Mesenchymal stem cell (in vitro differentiated cells and primary cell): ENCODE results near the gene ACTL6A.

ENCODE experiments used
- DNase-seq: peaks from one replicate; pipeline ENCODE4 v3.0.0-alpha.2; 2013
- H2AFZ ChIP-seq: one replicate; pipeline ENCODE4 v1.6.1; 2013; ENCODE audit warnings: low read depth, mild to moderate bottlenecking, control low read depth, inconsistent platforms, low read length, moderate library complexity
- H2AK5ac ChIP-seq: 2 replicates; pipeline ENCODE4 v1.6.1; 2013; ENCODE audit warnings: low read length, moderate library complexity, mild to moderate bottlenecking, inconsistent platforms; ENCODE audit not compliant: severe bottlenecking
- H2BK120ac ChIP-seq: one replicate; pipeline ENCODE4 v1.6.1; 2013; ENCODE audit warnings: low read depth, mild to moderate bottlenecking, inconsistent platforms, low read length, moderate library complexity
- H2BK12ac ChIP-seq, 2 experiments: one replicate each; pipeline ENCODE4 v1.6.1; 2013; ENCODE audit warnings: inconsistent platforms in 2 of 2, low read length in 2 of 2, mild to moderate bottlenecking in 2 of 2, moderate library complexity in 2 of 2, control low read depth in 1 of 2
- H2BK15ac ChIP-seq: one replicate; pipeline ENCODE4 v1.6.1; 2013; ENCODE audit warnings: mild to moderate bottlenecking, low read depth, inconsistent platforms; ENCODE audit not compliant: poor library complexity, severe bottlenecking
- H2BK5ac ChIP-seq: 2 replicates; pipeline ENCODE4 v1.6.1; 2013; ENCODE audit warnings: low read depth, mild to moderate bottlenecking, low read length, control low read depth, inconsistent platforms; ENCODE audit not compliant: poor library complexity, severe bottlenecking
- H3K14ac ChIP-seq, 2 experiments: one replicate each; pipeline ENCODE4 v1.6.1; 2013; ENCODE audit warnings: inconsistent platforms in 2 of 2, low read length in 2 of 2, control low read depth in 1 of 2, mild to moderate bottlenecking in 1 of 2, moderate library complexity in 1 of 2
- H3K18ac ChIP-seq, 2 experiments: one replicate each; pipeline ENCODE4 v1.6.1; 2013; ENCODE audit warnings: inconsistent platforms in 2 of 2, low read length in 2 of 2, control low read depth in 1 of 2, low read depth in 1 of 2, mild to moderate bottlenecking in 1 of 2
- H3K23ac ChIP-seq, 2 experiments: one replicate each; pipeline ENCODE4 v1.6.1; 2013; ENCODE audit warnings: inconsistent platforms in 2 of 2, low read length in 2 of 2, mild to moderate bottlenecking in 2 of 2, moderate library complexity in 2 of 2, control low read depth in 1 of 2
- H3K27ac ChIP-seq: 2 replicates; pipeline ENCODE4 v1.5.1; 2013; ENCODE audit warnings: mild to moderate bottlenecking, moderate library complexity, low read length, control low read depth, inconsistent platforms; ENCODE audit not compliant: poor library complexity, severe bottlenecking
- H3K27me3 ChIP-seq, 2 experiments: 2 replicates each; pipeline versions ENCODE4 v1.6.1 to v1.7.0; 2013; ENCODE audit warnings: low read length in 2 of 2, mild to moderate bottlenecking in 2 of 2, moderate library complexity in 2 of 2, control low read depth in 1 of 2, inconsistent platforms in 1 of 2; ENCODE audit not compliant: control insufficient read depth in 1 of 2, insufficient read depth in 1 of 2
- H3K36me3 ChIP-seq, 2 experiments: 2 replicates each; pipeline versions ENCODE4 v1.6.1 to v1.7.0; 2013; ENCODE audit warnings: low read length in 2 of 2, control low read depth in 1 of 2, inconsistent platforms in 1 of 2, low read depth in 1 of 2, mild to moderate bottlenecking in 1 of 2; ENCODE audit not compliant: insufficient read depth in 2 of 2, control insufficient read depth in 1 of 2
- H3K4ac ChIP-seq, 2 experiments: one replicate each; pipeline ENCODE4 v1.6.1; 2013; ENCODE audit warnings: inconsistent platforms in 2 of 2, low read length in 2 of 2, mild to moderate bottlenecking in 2 of 2, moderate library complexity in 2 of 2, control low read depth in 1 of 2, low read depth in 1 of 2
- H3K4me1 ChIP-seq: 2 replicates; pipeline ENCODE4 v1.6.1; 2013; ENCODE audit warnings: low read depth, low read length, control low read depth; ENCODE audit not compliant: control insufficient read depth, insufficient read depth
- H3K4me2 ChIP-seq: 2 replicates; pipeline ENCODE4 v1.6.1; 2013; ENCODE audit warnings: low read length, mild to moderate bottlenecking, inconsistent platforms; ENCODE audit not compliant: poor library complexity, severe bottlenecking
- H3K4me3 ChIP-seq, 2 experiments: 2 replicates each; pipeline versions ENCODE4 v1.5.1 to v1.7.0; 2013; ENCODE audit warnings: low read length in 2 of 2, mild to moderate bottlenecking in 2 of 2, control low read depth in 1 of 2, low read depth in 1 of 2; ENCODE audit not compliant: insufficient read depth in 1 of 2
- H3K79me1 ChIP-seq: replicated peaks from 2 replicates; pipeline ENCODE4 v1.6.1; 2013; ENCODE audit warnings: mild to moderate bottlenecking, control low read depth, low read length, inconsistent platforms; ENCODE audit not compliant: poor library complexity, severe bottlenecking
- H3K9ac ChIP-seq: 2 replicates; pipeline ENCODE4 v1.7.0; 2013; ENCODE audit warnings: mild to moderate bottlenecking, low read length, moderate library complexity
- H3K9me3 ChIP-seq: 2 replicates; pipeline ENCODE4 v1.7.0; 2013; ENCODE audit warnings: mild to moderate bottlenecking, low read length; ENCODE audit not compliant: control insufficient read depth
- H4K8ac ChIP-seq: one replicate; pipeline ENCODE4 v1.6.1; 2013; ENCODE audit warnings: inconsistent platforms, mild to moderate bottlenecking, low read length, moderate library complexity
- H4K91ac ChIP-seq: one replicate; pipeline ENCODE4 v1.6.1; 2013; ENCODE audit warnings: mild to moderate bottlenecking, low read length, inconsistent platforms
- WGBS: methylation state at CpG from one replicate; pipeline ENCODE4 v1.1.7; 2013; ENCODE audit warnings: mixed read lengths; 5-methylcytosine and 5-hydroxymethylcytosine counted together

ACTL6A gene

DNA sequence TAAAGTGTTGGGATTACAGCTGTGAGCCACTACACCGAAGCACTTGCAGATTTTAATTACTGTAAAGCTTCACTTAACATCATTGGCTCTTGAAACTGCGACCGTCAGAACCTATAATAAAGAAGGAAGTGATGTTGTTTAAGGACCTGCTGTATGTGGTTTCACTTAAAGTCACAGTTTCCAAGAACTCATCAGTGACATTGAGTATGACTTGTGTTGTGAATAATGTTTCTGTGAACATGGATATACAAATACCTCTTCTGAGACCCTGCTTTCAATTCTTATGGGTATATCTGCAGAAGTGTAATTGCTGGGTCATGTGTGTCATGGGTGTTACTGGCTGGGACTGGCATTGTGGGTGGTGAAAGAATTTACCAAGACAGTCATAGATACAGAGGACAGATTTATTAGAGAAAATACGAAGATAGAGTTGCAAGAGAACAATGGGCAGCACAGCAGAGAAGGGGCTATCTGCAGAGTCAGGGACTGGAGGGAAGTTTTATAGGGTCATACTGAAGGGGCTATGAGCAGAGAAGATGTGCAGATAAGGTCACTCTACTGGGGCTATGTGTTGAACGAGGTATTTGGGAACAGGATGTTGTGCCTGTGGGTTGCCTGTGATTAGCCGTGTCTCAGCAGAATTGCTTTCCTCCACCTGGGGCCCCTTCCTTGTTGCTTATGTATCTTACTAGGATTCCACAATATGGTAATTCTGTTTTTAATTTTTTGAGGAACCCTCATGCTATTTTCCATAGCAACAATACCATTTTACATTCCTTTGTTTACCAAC lies 46.4 kb downstream of the ACTL6A start:
- no peak for DNase-seq
- H3K9ac ChIP-seq = no peak overlapping the region
- H3K4me3 ChIP-seq = no peak overlapping the region
- H3K18ac ChIP-seq = no peak overlapping the region
- no peak overlapping the region for H3K4me2 ChIP-seq
- no peak overlapping the region for H2BK12ac ChIP-seq
- no peak overlapping the region for H2BK5ac ChIP-seq
- H4K91ac ChIP-seq = no peak overlapping the region
- H3K14ac ChIP-seq = no peak overlapping the region
- peaks cover 11% of the 10 kb centered on the region for H3K79me1 ChIP-seq
- no peaks in the 10 kb centered on the region for H3K27me3 ChIP-seq
- H3K4me1 ChIP-seq = peaks cover 7% of the 10 kb centered on the region
- no peak overlapping the region for H3K23ac ChIP-seq
- H4K8ac ChIP-seq = no peak overlapping the region
- H2AK5ac ChIP-seq = no peak overlapping the region
- H3K27ac ChIP-seq = no peak overlapping the region
- no peak overlapping the region for H2BK15ac ChIP-seq
- no peak overlapping the region for H2AFZ ChIP-seq
- no peak overlapping the region for H2BK120ac ChIP-seq
- H3K9me3 ChIP-seq = no peaks in the 10 kb centered on the region
- 89% methylated on average over 3 of the region's 6 CpGs for WGBS
- peaks cover 0 to 29% of the 10 kb centered on the region in 2 experiments for H3K36me3 ChIP-seq
- no peak overlapping the region for H3K4ac ChIP-seq

DNA sequence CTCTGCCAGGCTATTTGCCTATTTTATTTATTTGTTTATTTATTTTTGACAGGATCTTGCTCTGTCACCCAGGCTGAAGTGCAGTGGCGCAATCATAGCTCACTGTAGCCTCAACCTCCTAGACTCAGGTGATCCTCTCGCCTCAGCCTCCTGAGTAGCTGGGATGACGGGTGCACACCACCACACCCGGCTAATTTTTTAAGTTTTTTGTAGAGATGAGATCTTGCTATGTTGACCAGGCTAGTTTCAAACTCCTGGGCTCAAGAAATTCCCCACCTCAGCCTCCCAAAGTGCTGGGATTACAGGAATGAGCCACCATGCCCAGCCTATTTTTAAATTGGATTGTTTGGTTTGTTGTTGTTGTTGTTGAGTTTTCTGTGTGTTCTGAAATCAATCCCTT lies 47.3 kb downstream of the ACTL6A start:
- 93% methylated on average over 3 of the region's 4 CpGs for WGBS
- Histone ChIP-seq H3K14ac (no peak overlapping the region), H3K18ac (no peak overlapping the region), H3K23ac (no peak overlapping the region), H3K9ac (no peak overlapping the region), H3K4me2 (no peak overlapping the region), H3K9me3 (no peaks in the 10 kb centered on the region), H3K4me1 (peaks cover 7% of the 10 kb centered on the region), H3K4ac (no peak overlapping the region), H3K4me3 (no peak overlapping the region), H4K8ac (no peak overlapping the region), H3K27me3 (no peaks in the 10 kb centered on the region), H3K27ac (no peak overlapping the region), H2BK5ac (no peak overlapping the region), H3K79me1 (peaks cover 11% of the 10 kb centered on the region), H3K36me3 (peaks cover 0 to 29% of the 10 kb centered on the region in 2 experiments), H4K91ac (no peak overlapping the region), H2AK5ac (no peak overlapping the region), H2BK15ac (no peak overlapping the region), H2BK12ac (no peak overlapping the region), H2AFZ (no peak overlapping the region), H2BK120ac (no peak overlapping the region)
- DNase-seq = no peak

DNA sequence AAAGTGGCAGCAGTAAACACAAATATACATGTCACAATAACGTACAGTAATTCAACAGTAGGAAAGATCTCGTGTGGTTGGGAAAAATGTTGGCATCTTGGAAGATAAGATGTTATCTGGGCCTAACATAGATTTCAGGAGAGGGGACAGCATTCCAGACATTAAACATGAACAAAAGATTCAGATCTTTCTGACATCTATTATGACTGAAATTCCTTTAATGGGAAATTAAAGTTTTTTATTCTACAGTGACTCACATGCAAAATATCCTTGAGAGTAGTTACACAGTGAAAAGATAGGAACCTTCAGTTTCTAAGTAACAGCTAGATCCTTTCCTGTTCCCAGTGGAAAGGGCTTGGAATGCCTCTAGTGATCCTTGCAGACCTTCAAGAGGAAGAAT lies 51.1 kb downstream of the ACTL6A start:
- no peak overlapping the region for H2BK120ac ChIP-seq
- H2AK5ac ChIP-seq = no peak overlapping the region
- H3K18ac ChIP-seq = no peak overlapping the region
- no peak overlapping the region for H3K4me2 ChIP-seq
- no peak overlapping the region for H3K4ac ChIP-seq
- no peak overlapping the region for H4K8ac ChIP-seq
- WGBS = no CpG with 5 or more reads among the region's 2 CpGs
- H3K23ac ChIP-seq = no peak overlapping the region
- H3K4me1 ChIP-seq = peaks cover 1% of the 10 kb centered on the region
- H2AFZ ChIP-seq = no peak overlapping the region
- H3K27ac ChIP-seq = peak overlapping the region; percentile 50
- no peak overlapping the region for H2BK5ac ChIP-seq
- peaks cover 5% of the 10 kb centered on the region for H3K79me1 ChIP-seq
- no peaks in the 10 kb centered on the region for H3K27me3 ChIP-seq
- H3K36me3 ChIP-seq = peaks cover 6 to 38% of the 10 kb centered on the region in 2 experiments
- no peak overlapping the region for H2BK15ac ChIP-seq
- H3K14ac ChIP-seq = no peak overlapping the region
- no peak overlapping the region for H4K91ac ChIP-seq
- no peaks in the 10 kb centered on the region for H3K9me3 ChIP-seq
- no peak overlapping the region for H2BK12ac ChIP-seq
- no peak overlapping the region for H3K4me3 ChIP-seq
- H3K9ac ChIP-seq = peak overlapping the region; percentile 54
- DNase-seq = peak; percentile 54

DNA sequence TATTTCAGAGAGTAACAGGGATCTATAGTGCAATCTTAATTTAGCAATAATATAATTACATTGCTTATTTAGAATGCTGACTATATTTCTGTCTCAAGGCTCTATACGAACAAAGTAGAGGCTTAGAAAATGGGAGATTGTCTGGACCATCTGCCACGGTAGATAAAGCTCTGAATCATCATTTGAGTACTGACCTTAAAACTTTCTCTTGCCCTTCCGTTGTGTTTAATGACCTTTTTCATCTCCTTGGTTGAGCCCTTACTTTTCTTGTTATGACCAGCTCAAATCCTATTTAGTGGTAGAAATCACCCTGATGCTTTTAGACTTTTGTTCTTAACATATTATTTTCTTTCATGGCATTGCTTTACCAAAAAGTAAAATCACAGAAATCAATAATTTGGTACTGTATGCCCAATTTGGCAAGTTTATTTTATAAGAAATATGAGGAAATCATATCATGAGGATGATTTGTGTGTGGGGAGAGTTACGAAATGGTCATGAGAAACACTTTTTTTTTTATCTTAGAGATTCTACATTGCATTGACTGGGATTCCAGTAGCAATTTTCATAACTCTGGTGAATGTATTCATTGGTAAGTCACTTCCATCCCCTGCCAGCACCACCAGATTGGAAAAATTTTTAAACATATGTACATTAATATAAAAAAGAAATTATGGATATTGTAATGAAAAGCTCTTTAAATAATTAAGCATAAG lies 52.9 kb downstream of the ACTL6A start:
- H4K91ac ChIP-seq = no peak overlapping the region
- H3K27me3 ChIP-seq = no peaks in the 10 kb centered on the region
- no peak overlapping the region for H4K8ac ChIP-seq
- H3K27ac ChIP-seq = no peak overlapping the region
- H2BK5ac ChIP-seq = no peak overlapping the region
- no peak overlapping the region for H2BK120ac ChIP-seq
- peaks cover 3% of the 10 kb centered on the region for H3K79me1 ChIP-seq
- no peak overlapping the region for H3K4me3 ChIP-seq
- H3K4me2 ChIP-seq = no peak overlapping the region
- no peak overlapping the region for H2AK5ac ChIP-seq
- H3K23ac ChIP-seq = no peak overlapping the region
- H3K4ac ChIP-seq = no peak overlapping the region
- no peak overlapping the region for H3K9ac ChIP-seq
- 75% methylated on average over 4 of the region's 4 CpGs for WGBS
- H2BK15ac ChIP-seq = no peak overlapping the region
- H3K9me3 ChIP-seq = no peaks in the 10 kb centered on the region
- no peak for DNase-seq
- H2BK12ac ChIP-seq = no peak overlapping the region
- H3K4me1 ChIP-seq = peaks cover 1% of the 10 kb centered on the region
- no peak overlapping the region for H3K18ac ChIP-seq
- no peak overlapping the region for H3K14ac ChIP-seq
- peaks cover 6 to 37% of the 10 kb centered on the region in 2 experiments for H3K36me3 ChIP-seq
- no peak overlapping the region for H2AFZ ChIP-seq
